GM12873 (cell line): ENCODE measurements around the gene SHMT2.

Experiments used
- CTCF ChIP-seq: IDR thresholded peaks from 2 replicates; pipeline ENCODE4 v1.5.1; 2012; ENCODE audit warnings: low read depth, mild to moderate bottlenecking, moderate library complexity, low read length, control low read depth; ENCODE audit not compliant: insufficient read depth; ENCODE audit errors: missing control alignments

SHMT2 gene

GRCh38 chr12:57211791-57212700 is 17.5 kb upstream of the SHMT2 start:
- TF ChIP-seq CTCF = no peak

- no peak for TF ChIP-seq CTCF
Observed at GRCh38 chr12:57212701-57213057, 16.8 kb upstream of the SHMT2 start.

- peak; percentile 93 for TF ChIP-seq CTCF
Observed at GRCh38 chr12:57213058-57213715, 16.3 kb upstream of the SHMT2 start.

- no peak for TF ChIP-seq CTCF
Observed at GRCh38 chr12:57213763-57214397, 15.6 kb upstream of the SHMT2 start.

- peak; percentile 86 for TF ChIP-seq CTCF
Observed at GRCh38 chr12:57214398-57214781, 15.1 kb upstream of the SHMT2 start.

- TF ChIP-seq CTCF = no peak
Observed at GRCh38 chr12:57215065-57215464, 14.4 kb upstream of the SHMT2 start.

- no peak for TF ChIP-seq CTCF
Observed at GRCh38 chr12:57215668-57216013, 13.9 kb upstream of the SHMT2 start.
